ENCODE measurements around the gene CLK2. TPM values are rescaled to one million over a fixed set of nuclear protein-coding genes. Genes with fewer than 3 reads are reported as not detected.

Gene CLK2
- total and polyA plus RNA-seq, 2 of the 8 experiments (the other 6 are each of a cell fraction or from before 2014, with no cell fraction given): 62.2 to 76.0 TPM

DNA sequence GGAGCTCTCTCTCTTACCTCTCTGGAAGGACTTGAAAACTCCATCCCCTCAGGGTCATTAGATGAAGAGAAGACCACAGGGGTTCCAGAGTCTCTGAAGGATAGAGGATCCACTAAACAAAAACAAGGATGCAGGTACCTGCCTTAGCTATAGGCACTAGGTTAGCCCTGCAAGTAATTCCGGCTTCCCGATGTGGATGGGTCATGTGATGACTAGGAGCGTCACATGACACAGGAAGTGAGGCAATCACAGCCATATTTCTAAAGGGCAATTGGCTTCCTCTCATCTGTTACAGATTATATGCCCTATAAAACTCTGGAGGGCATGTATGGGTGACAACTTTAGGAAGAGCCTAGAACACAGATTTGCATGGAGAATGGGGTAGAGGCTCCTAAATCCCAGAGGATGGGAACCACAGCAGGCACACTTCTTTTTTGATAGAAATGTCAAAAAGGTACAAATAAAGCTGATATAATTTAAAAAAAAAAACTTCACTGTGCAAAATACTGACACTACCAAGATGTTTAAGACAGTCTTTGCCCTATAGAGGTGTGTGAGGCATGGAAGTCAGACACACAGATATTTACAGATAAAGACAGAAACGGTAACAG lies 32.1 kb downstream of the CLK2 start (continued):
- TF ChIP-seq CBX8 (IDR thresholded peaks at IDR 0.05; ENCODE audit: borderline replicate concordance, low read depth, low read length): no peak
- peak; percentile 58 for TF ChIP-seq NANOG (IDR thresholded peaks at IDR 0.05; ENCODE audit: insufficient read depth, low read depth, low read length, poor library complexity, severe bottlenecking)
- TF ChIP-seq GTF2F1 (IDR thresholded peaks at IDR 0.05; ENCODE audit: borderline replicate concordance, low read depth, low read length): no peak
- 0 out of 2 replicates have a peak, but pooled peaks have one; percentile 53 for TF ChIP-seq TEAD4 (IDR thresholded peaks at IDR 0.05; ENCODE audit: low read depth, low read length)
- no peak for TF ChIP-seq SP1 (IDR thresholded peaks at IDR 0.05; ENCODE audit: low read depth, low read length)
- no peak for TF ChIP-seq HDAC6 (IDR thresholded peaks at IDR 0.05; ENCODE audit: low read depth, low read length)
- no peak; the same call in 1 of the 2 replicates for TF ChIP-seq SRF (IDR thresholded peaks at IDR 0.05; ENCODE audit: low read depth, low read length)
- no peak for TF ChIP-seq KDM1A (IDR thresholded peaks at IDR 0.05; ENCODE audit: borderline replicate concordance, low read length)
- no peak for TF ChIP-seq NRF1 (IDR thresholded peaks at IDR 0.05; ENCODE audit: low read depth, low read length)
- no peak; a peak in 1 of 3 replicates for TF ChIP-seq POLR2A (IDR thresholded peaks at IDR 0.05; ENCODE audit: control extremely low read depth in 1 of 2, low read depth in 2 of 2, low read length in 2 of 2)
- TF ChIP-seq TCF12 (IDR thresholded peaks at IDR 0.05; ENCODE audit: low read depth, low read length): peak; percentile 55; the same call in 1 of the 2 replicates
- no peak for TF ChIP-seq CBX5 (IDR thresholded peaks at IDR 0.05; ENCODE audit: low read depth, low read length)
- peak in 1 of 2 experiments; percentile 71; a peak in 1 of 3 replicates for TF ChIP-seq EP300 (IDR thresholded peaks at IDR 0.05; ENCODE audit: borderline replicate concordance in 1 of 2, low read depth in 2 of 2, low read length in 2 of 2)
- no peak for TF ChIP-seq JUN (IDR thresholded peaks at IDR 0.05; ENCODE audit: low read depth, low read length)
- TF ChIP-seq EGR1 (IDR thresholded peaks at IDR 0.05; ENCODE audit: borderline replicate concordance, low read depth, low read length): no peak
- peak; percentile 99 to 100 for TF ChIP-seq SIN3A (conservative IDR thresholded peaks at IDR 0.05 in 1 of 2, IDR thresholded peaks at IDR 0.05 in 1 of 2; ENCODE audit: low read depth in 1 of 2, low read length in 2 of 2)

Data from H1 (cell line).